DMS53 treated with DMSO at 0.1 percent for 48 hours (cell line): Measurements from ENCODE around the gene BABAM1.
A peak's percentile ranks its signal among the peaks of the same experiment; 100 is the strongest.

Experiments used
- DNase-seq: peaks from one replicate; lab custom pipeline; 2025; ENCODE audit not compliant: unreplicated experiment; lab: John Stamatoyannopoulos, UW

BABAM1 gene

DNA sequence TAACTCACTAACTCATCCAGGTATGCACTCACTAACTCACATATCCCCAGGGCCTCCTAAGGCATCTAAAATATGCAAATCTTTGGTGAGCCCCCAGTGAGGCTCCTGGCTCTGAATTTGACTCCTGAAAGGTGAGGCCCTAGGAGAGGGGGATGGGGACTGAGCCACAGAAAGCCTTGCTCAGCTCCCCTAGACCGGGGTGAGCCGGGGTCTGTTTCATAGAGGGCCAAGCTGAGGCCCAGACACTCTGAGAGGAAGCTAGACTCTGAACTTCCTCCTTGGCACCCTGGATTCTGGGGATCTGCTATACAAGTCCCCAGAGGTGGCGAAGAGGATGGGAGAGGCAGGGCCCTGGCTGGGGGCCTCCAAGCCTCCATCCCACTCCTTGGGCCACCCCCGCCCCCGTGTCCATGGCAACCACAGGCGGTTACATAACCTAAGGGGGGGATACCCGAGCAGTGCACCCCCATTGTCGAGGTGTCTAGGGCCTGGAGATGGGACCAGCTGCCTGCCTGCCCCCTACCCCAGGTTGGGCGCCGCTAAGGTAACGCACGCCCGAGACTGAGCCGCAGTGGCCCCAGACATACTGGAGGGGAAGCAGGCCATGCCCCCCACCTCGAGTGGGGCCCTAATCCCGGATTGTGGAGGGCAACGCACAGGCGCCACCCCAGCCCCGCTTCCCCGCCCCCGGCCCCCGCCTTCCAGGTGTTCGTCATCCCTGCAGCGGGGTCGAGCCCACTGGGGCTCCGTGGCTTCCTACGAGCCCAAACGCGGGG, 35.3 kb downstream of the BABAM1 start:
- DNase-seq: no peak

GRCh38 chr19:17303167-17303939, 36.1 kb downstream of the BABAM1 start, which contains the start of gene ABHD8:
TSS of gene ABHD8 (minus strand) at chr19:17303425. CDS start at chr19:17301616, 1,809 bp downstream.
- DNase-seq: peak; percentile 75

- no peak for DNase-seq
Observed at GRCh38 chr19:17303940-17304267, 36.7 kb downstream of the BABAM1 start.

DNA sequence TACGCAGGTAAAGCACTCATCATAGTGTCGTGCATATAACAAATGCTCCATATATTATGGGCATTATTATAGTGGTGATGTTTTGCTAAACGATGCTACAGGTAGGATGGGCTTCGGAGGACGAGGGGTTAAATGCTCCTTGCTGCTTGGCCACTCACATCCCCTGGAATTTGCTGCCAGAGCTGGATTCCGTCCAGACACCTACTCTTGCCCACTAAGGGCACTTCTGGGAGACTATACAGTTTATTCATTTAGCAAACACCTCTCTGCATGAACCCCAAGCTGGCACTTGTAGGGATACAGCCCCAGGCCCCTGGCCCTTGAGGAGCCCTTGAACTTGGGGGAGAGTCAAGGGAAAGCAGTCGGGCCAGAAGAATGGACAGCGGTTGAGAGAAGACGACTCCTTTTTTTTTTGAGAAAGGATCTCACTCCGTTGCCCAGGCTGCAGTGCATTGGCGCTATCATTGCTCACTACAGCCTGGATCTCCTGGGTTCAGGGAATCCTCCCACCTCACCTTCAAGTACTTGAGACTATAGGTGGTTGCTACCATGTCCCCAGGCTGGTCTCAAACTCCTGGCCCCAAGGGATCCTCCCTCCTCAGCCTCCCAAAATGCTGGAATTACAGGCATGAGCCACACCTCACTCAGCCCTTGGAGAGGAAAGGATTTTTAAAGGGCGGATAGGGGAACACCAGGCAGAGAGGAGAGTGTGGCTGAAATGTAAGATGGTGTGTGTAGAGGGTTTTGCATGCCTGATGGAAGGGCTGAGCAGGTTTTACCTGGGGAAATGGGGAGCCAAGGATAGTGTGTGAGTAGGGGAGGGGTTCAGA, 37.4 kb downstream of the BABAM1 start:
- DNase-seq: no peak

GRCh38 chr19:17305216-17305516, 37.9 kb downstream of the BABAM1 start:
- no peak for DNase-seq

DNA sequence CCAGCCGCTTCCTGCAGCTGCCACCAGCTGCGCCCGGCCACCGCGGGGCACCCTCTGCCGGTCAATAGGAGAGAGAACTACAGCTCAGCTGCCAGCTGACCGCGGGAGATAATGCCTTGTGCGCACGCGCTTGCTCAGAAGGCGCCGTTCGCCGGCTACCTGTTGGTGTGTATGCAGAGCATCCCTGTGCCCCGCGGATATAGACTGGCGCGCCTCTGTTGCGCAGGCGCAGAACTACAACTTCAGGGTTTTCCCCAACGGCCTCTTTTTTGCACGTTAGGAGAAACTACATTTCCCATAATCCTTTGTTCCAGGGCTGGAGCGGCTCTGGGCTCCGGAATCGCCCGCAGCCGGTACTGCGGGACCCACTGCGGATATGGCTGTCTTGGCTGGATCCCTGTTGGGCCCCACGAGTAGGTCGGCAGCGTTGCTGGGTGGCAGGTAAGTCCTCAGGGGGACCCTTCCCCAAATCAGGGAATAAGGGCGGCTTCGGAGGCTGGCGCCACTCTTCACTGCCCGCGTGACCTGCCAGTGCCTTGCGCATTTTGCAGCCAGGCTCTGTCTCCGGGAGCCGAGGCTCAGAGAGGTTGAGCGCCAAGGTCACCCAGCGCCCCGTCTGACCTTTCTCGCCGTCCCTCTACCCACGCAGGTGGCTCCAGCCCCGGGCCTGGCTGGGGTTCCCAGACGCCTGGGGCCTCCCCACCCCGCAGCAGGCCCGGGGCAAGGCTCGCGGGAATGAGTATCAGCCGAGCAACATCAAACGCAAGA, 38.5 kb downstream of the BABAM1 start, which contains the start of gene MRPL34:
TSS of gene MRPL34 (plus strand) at position 356 of the 768 bp plus-strand sequence. CDS start at position 377, 21 bp downstream.
- DNase-seq: peak; percentile 98

DNA sequence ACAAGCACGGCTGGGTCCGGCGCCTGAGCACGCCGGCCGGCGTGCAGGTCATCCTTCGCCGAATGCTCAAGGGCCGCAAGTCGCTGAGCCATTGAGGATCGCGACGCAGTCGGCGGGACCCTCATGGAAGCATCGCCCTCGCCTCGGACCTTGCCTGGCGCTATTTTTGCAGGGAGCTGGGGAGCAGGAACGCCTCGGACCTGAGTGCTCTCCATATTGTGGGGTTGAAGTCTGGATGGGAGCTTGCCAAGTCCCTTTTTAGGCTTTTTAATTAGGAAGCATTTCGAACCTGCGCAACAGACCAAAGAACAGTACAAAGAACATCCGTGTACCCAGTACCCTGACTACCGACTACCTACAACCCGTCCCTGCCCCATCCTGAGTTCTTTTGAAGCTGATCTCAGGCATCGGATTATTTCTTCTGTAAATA, 39.1 kb downstream of the BABAM1 start:
- DNase-seq: no peak

- DNase-seq: no peak
Observed at GRCh38 chr19:17307876-17308377, 40.7 kb downstream of the BABAM1 start.

DNA sequence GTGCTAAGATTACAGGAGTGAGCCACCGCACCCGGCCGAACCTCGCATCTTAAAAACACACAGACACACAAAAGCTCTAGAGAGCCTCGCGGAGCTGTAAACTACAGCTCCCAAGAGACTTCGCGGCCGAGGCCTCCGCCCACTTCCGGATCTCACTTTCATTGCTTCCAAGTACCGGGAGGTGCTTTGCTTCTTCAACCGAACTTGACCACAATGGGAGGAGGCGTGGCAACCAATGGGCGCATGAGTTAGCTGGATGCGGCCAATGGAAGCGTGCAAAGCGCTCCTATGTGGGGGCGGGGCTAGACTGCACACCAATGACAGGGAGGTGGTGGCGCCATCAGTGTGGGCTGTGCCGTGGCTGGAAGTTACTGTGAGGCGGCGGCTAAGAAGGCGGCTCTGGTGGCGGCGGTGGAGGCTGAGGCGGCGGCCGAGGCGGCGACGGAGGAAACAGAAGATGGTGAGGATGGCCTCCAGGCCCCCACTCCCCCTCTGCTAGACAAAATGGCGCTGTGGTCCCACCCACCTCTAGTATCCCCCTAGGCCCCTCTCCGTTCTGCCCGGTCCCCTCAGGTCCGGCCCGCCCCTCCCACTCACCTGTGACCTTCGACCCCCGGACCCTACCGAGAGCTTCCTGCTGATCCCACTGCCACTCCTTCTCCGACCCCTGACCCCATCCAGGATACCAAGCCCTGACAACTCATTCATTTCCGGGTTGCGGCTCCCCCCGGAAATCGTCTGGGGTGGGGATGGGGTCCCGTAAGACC, 42.1 kb downstream of the BABAM1 start, which contains the start of gene DDA1:
TSS of gene DDA1 (plus strand) at position 366 of the 767 bp plus-strand sequence. CDS start at position 458, 92 bp downstream.
- peak; percentile 97 for DNase-seq

DNA sequence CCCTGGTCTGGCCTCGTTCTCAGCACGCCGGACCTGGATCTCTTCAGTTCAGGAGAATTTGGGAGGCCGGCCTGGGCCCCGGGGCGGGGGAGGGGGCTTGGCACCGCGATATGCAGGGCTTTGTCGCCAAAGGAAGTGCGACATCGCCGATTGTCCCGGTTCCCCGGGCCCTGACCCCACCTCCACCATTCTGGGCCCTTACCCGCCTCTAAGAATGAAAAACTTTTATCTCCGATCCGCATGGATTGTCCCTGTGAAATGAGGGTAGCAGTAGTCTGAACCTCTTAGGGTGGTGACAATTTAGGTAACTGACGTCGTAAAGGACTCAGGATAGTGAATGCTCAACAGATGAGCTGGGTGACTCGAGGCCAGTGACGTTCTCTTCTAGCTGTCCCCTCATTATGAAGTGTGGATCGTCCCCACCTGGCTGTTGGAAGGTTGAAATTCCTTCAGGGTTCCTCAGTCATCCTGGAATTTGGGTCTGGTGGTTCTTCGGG, 42.8 kb downstream of the BABAM1 start:
- DNase-seq: no peak

DNA sequence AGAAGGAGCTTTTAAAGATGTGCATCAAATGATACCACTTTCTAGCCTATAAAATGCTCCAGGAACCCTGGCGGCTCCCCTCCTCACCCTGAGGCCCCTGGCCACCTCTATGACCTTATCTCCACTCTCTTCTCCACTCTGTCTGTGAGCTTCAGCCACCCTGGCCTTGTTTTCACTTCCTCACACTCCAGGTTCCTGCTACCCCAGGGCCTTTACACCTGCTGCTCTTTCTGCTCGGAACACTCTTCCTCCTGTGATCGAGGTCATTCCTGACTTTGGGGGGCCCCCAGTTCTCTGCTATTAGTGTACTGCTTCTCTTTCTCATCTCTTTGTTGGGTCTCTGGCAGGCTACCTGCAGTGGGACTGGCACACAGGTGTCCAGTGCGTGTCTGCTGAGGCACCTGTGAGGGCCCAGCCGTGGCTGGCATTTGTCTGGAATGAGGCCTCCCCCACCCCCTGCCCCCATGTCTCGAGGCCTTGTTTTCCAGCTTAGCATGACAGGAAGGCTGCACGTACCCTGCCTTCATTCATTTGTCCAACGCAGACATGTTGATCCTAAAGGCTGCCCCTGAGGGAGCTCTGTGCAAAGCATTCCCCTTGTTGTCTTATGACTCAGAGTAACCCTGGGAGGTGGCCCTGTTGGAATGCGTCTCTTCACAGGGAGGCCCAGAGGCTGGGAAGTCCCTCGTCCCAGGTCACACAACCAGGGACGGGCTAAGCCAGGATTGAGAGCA, 44.4 kb downstream of the BABAM1 start:
- DNase-seq: no peak

DNA sequence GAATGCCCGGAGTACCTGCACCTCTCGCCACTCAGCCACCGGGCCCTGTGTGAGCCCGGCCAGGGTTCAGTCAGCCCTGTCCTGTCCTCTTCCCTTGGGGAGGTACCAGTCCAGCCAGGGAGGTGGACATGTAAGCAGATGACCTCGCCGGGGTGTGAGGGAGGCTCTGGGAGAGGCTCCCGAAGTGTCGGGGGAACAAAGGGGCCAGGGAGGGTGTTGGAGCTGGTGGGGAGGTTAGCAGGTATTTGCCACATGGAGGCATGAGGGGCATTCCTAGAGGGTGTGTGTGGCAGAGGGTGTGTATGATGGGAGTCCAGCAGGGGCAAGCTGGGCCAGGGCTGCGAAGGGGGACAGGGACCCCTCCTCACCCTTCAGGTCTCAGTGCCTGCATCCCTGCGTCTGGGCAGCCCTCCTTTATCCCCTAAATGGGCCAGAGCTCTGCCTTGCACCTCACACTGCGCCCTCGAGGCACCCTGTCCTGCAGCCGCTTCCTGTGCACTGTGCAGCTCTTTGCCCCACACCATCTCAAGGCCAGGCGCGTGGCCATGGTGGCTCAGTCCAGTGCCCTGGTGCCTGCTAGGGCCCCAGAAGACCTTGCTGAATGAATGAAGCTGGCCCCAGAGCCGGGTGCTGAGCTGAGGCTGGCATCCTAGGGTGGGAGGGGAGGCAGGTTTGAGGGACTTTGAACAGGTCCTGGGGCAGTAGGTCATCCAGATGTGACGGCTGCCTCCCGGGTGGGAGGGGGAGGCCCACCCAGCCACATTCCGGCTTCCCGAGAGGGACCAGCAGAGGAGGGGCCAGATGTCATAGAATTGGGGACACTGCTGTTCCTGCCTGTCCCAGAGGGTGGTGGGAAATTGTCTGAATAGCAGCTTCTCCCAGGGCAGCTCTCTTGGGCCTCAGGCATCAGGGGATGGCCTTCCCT, 45.2 kb downstream of the BABAM1 start:
- no peak for DNase-seq

- no peak for DNase-seq
Observed at GRCh38 chr19:17314007-17314593, 46.9 kb downstream of the BABAM1 start.

GRCh38 chr19:17318966-17319365, 51.7 kb downstream of the BABAM1 start:
- no peak for DNase-seq

GRCh38 chr19:17319473-17320238, 52.4 kb downstream of the BABAM1 start:
- no peak for DNase-seq

DNA sequence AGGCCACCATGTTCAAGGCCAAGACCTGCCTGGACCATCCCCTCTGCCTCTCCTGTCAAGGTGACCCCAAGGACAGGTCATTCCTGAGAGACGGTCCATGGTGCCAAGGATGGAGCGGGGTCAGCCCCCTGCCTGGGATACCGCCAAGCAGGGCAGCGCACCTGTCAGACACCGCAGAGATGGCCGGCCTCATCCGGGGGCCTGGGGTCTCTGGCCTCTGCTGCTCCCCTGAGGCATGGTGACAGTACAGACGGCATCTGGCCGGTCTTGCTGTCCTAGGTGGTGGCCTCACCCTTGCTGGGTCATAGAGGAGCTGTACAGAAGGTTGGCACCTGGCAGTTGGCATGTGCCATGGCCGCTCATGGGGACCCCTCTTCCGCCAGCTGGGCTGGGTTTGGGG, 53.2 kb downstream of the BABAM1 start:
- DNase-seq: no peak
